ENCODE results near the gene EXOC4.

Gene EXOC4

DNA sequence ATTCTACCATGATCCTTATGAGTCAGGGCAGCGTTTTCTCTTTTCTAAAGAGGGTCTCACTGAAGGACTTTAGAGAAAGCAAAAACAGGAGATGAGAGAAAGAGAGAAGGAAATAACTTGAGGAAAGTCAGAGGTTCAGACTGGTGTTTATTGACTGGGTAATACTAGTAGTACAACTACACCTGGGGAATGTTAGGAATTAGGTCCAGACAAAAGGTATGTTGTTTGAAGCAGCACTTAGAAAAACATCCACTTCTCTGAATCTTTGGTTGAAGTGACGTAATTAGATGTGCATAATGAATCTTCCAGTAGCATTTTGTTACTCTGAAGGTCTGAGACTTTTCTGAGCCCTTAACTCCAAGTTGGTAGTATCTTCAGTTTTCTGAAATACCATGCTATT is 494.0 kb downstream of the EXOC4 start:
- TF ChIP-seq, protein P1, sequence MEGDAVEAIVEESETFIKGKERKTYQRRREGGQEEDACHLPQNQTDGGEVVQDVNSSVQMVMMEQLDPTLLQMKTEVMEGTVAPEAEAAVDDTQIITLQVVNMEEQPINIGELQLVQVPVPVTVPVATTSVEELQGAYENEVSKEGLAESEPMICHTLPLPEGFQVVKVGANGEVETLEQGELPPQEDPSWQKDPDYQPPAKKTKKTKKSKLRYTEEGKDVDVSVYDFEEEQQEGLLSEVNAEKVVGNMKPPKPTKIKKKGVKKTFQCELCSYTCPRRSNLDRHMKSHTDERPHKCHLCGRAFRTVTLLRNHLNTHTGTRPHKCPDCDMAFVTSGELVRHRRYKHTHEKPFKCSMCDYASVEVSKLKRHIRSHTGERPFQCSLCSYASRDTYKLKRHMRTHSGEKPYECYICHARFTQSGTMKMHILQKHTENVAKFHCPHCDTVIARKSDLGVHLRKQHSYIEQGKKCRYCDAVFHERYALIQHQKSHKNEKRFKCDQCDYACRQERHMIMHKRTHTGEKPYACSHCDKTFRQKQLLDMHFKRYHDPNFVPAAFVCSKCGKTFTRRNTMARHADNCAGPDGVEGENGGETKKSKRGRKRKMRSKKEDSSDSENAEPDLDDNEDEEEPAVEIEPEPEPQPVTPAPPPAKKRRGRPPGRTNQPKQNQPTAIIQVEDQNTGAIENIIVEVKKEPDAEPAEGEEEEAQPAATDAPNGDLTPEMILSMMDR (IDR thresholded peaks at IDR 0.05; ENCODE audit: low read depth, low read length, missing control alignments), result no peak
- no peak overlapping the region for H3K4me3 ChIP-seq (ENCODE audit: low read depth, low read length)
- no peak for DNase-seq (ENCODE audit: low read depth)

DNA sequence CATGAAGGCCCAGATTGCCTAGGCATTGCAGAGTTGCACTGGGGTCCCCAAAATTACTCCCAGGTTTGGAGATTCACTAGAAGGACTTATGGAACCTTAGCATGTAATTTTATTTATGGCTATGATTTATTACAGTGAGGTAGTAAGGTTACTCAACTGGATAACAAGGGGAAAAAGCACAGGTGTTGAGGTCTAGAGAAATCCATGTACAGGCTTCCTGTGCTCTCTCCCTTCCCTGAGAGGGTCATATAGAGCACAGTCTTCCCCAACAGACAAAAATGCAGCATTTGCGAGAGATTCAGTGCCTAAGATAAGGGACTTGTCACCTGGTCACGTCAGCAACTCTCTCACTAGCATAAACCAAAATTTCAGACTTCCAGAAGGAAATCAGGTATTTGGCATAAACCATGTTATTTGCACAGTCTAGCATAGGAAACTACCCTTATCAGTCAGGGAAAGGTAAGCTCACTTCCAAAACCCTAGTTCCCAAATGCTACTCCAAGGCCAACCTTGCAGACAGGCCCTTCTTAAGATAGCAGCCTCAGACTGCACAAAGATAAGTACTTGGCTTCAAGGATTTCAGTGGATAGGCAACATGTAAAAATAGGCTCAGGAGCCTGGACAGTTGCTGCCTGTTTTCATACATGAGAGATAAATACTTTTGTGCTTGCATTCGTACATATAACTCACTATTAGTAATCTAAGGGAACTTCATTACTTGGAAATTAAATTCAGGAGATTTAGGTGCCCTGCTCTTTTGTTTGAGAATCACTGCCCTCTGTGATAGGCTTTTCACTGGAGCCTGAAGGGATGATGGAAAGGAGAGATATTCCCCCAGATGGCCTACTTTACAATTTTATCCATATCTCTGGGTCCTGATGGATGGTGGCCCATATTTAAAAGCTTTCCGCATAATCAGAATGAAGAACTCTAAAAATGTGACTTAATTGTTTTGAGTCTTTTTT is 495.8 kb downstream of the EXOC4 start:
- DNase-seq (ENCODE audit: low read depth), result no peak
- H3K4me3 ChIP-seq (ENCODE audit: low read depth, low read length), result no peak overlapping the region
- TF ChIP-seq, protein P1 (IDR thresholded peaks at IDR 0.05; ENCODE audit: low read depth, low read length, missing control alignments), result no peak

DNA sequence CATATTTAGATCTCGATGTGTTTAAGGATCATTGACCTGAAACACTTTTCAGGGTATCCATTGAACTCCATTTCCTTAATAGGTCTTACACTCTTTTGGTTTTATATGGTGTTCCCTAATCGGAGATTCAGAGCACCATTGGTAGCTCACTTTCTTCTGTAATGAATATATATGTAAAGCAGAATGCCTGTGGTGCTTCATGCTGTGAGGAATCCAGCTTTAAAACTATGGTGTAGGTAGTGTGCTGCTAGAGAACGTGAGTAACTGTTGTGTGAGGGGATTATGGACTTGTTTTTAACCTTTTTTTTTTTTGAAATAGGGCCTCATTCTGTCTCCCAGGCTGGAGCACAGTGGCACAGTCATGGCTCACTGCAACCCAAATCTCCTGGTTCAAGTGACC is 497.4 kb downstream of the EXOC4 start:
- no peak overlapping the region for H3K4me3 ChIP-seq (ENCODE audit: low read depth, low read length)
- no peak for DNase-seq (ENCODE audit: low read depth)
- TF ChIP-seq, protein P1 (IDR thresholded peaks at IDR 0.05; ENCODE audit: low read depth, low read length, missing control alignments), result no peak

DNA sequence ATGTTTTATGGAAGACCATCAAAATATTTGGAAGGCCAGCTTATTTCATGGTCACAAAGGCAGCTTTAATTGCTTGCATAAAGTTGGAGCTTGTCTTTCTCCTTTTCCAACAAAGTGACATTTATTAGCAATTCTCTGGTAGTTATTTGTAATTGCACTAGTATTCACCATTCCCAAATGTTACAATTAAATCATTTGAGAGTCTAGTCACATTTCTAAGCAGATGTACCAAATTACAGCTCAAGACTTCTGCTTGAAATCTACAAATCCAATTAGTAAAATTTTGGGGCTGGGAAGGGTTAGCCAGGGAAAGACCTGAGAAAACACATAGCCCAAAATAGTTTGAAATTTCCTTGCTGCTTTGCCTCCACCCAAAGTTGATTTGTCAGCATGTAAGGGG is 498.2 kb downstream of the EXOC4 start:
- no peak for DNase-seq (ENCODE audit: low read depth)
- H3K4me3 ChIP-seq (ENCODE audit: low read depth, low read length), result no peak overlapping the region
- TF ChIP-seq, protein P1 (IDR thresholded peaks at IDR 0.05; ENCODE audit: low read depth, low read length, missing control alignments), result no peak

DNA sequence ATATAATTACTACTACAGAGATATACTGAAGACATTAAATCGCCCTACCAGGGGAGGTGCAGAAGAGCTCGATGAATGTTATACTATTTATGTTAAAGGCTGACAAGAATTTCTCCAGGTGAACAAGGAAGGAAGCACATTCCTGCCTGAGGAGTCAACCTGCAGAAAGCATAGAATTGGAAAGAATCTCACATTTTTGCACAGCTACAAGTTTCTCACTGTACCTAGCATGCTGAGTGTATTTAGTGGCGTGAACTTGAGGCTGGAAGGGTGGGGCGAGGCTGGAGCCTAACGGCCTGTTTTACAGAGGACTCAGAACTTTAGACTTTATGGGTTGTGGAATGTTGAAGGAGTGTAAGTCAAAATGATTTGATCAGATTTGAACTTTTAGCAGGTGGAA is 500.6 kb downstream of the EXOC4 start:
- no peak overlapping the region for H3K4me3 ChIP-seq (ENCODE audit: low read depth, low read length)
- TF ChIP-seq, protein P1 (IDR thresholded peaks at IDR 0.05; ENCODE audit: low read depth, low read length, missing control alignments), result no peak
- no peak for DNase-seq (ENCODE audit: low read depth)

DNA sequence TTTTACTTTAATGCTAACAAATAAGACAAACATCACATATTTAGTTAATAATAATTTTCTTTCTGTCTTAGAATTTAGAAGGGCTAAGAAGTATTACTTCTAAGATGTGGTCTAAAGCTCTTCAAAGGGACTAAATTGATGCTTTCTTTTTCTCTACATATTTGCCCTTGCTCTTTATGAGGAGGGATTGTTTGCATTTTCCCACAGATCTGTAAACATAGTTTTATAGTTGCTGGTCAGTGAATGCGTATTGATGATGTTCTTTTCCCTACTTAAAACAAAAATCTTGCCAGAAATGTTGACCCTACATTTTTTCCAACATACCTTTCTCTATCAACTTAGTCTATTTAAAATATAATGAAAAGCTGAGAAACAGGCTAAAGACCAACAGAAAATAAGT is 501.8 kb downstream of the EXOC4 start:
- H3K4me3 ChIP-seq (ENCODE audit: low read depth, low read length), result no peak overlapping the region
- no peak for DNase-seq (ENCODE audit: low read depth)
- TF ChIP-seq, protein P1 (IDR thresholded peaks at IDR 0.05; ENCODE audit: low read depth, low read length, missing control alignments), result no peak

DNA sequence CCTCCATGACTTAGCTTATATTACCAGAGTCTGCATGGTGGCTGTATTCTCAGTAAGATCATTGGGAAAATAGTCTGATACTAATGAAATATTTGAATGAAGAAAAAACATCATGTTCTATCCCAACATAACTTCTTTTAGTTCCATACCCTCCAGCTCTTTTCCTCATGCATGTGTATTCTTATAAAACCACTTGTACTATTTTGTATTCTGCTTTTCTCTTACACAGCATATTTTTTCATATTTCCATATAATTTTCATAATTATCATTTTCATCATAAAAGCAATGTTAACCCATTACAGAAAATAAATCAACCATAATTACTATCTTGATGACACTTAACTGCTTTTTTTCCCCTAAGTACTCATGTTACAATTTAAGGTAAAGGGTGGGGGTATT is 503.0 kb downstream of the EXOC4 start:
- TF ChIP-seq, protein P1 (IDR thresholded peaks at IDR 0.05; ENCODE audit: low read depth, low read length, missing control alignments), result no peak
- no peak for DNase-seq (ENCODE audit: low read depth)
- no peak overlapping the region for H3K4me3 ChIP-seq (ENCODE audit: low read depth, low read length)

Measured in GM12864 (cell line).